GM12878 (cell line): Measurements from ENCODE around the gene MICAL3. TPM values are rescaled to one million over a fixed set of nuclear protein-coding genes. Genes with fewer than 3 reads are reported as not detected.
A peak's percentile ranks its signal among the peaks of the same experiment; 100 is the strongest.

Source experiments
- ATAC-seq: fragments of 200-7000 bp; cut with Tn5 transposase; 3 replicates; pipeline ENCODE4 v1.9.1; 2020; ENCODE audit warnings: mild to moderate bottlenecking, moderate library complexity
- BruUV-seq: library from RNA; stranded (reverse); fragments of 400-500 nt; replicated peaks from 2 replicates; lab custom pipeline; 2021; lab: Mats Ljungman, UMichigan
- CTCF ChIA-PET: fragments of 300-600 bp; sonication (Branson Sonifier 250); formaldehyde crosslinking; extraction: SDS; loops from one replicate; lab custom pipeline; 2021; ENCODE audit warnings: inconsistent platforms; lab: Yijun Ruan, JAX
- POLR2A ChIA-PET: fragments of 350-600 bp; formaldehyde crosslinking; extraction: SDS; loops from one replicate; lab custom pipeline; 2021; ENCODE audit warnings: inconsistent platforms; lab: Charles Lee
- RAD21 ChIA-PET: fragments of 300-600 bp; sonication (Branson Sonifier 250); formaldehyde crosslinking; loops from one replicate; lab custom pipeline; 2023; ENCODE audit warnings: antibody characterized with exemption; ENCODE audit not compliant: unreplicated experiment; lab: Charles Lee
- SMC1A ChIA-PET: fragments of 300-600 bp; sonication (Branson Sonifier 250); formaldehyde crosslinking; loops from one replicate; lab custom pipeline; 2023; ENCODE audit not compliant: unreplicated experiment, uncharacterized antibody; lab: Charles Lee
- DNase-seq: peaks from one replicate; pipeline ENCODE4 v3.0.0-alpha.2; 2011; ENCODE audit warnings: low read depth, low spot score
- FAIRE-seq: peaks from 3 replicates; lab custom pipeline; 2011; peaks lifted over from hg19 to GRCh38; lab: Jason Lieb, UNC
- H2AFZ ChIP-seq: 2 replicates; pipeline ENCODE4 v1.6.0; 2011; ENCODE audit warnings: low read depth, low read length, control low read depth; ENCODE audit not compliant: control insufficient read depth
- H3K27ac ChIP-seq: 2 replicates; pipeline ENCODE4 v1.5.1; 2011; ENCODE audit warnings: control low read depth; ENCODE audit not compliant: control insufficient read depth, insufficient read depth
- H3K27me3 ChIP-seq, 2 experiments: replicated peaks in 1 of 2; 2 replicates each; pipeline versions ENCODE4 v1.6.0 to v1.6.1; 2011; ENCODE audit warnings: low read length in 1 of 2; ENCODE audit not compliant: control insufficient read depth in 2 of 2, insufficient read depth in 2 of 2
- H3K36me3 ChIP-seq, 2 experiments: 2 replicates each; pipeline ENCODE4 v1.5.1; 2011; ENCODE audit warnings: low read length in 1 of 2; ENCODE audit not compliant: control insufficient read depth in 2 of 2, insufficient read depth in 2 of 2
- H3K4me1 ChIP-seq: 2 replicates; pipeline ENCODE4 v1.6.1; 2011; ENCODE audit warnings: mild to moderate bottlenecking, low read length, moderate library complexity, mixed read lengths; ENCODE audit not compliant: control insufficient read depth, insufficient read depth
- H3K4me2 ChIP-seq: 2 replicates; pipeline ENCODE4 v1.6.0; 2011; ENCODE audit warnings: control low read depth; ENCODE audit not compliant: control insufficient read depth, insufficient read depth
- H3K4me3 ChIP-seq: fragments of 200-600 bp; sonication (generic); 2 replicates; pipeline ENCODE4 v1.5.1; 2016
- H3K79me2 ChIP-seq: 2 replicates; pipeline ENCODE4 v1.6.0; 2011; ENCODE audit warnings: low read length; ENCODE audit not compliant: control insufficient read depth, insufficient read depth
- H3K9ac ChIP-seq: 2 replicates; pipeline ENCODE4 v1.8.0; 2011; ENCODE audit warnings: low read length, control low read depth, mixed read lengths; ENCODE audit not compliant: control insufficient read depth, insufficient read depth
- H3K9me3 ChIP-seq: replicated peaks from 3 replicates; pipeline ENCODE4 v1.5.1; 2011; ENCODE audit warnings: mild to moderate bottlenecking, low read length; ENCODE audit not compliant: control insufficient read depth, insufficient read depth
- H4K20me1 ChIP-seq: 2 replicates; pipeline ENCODE4 v1.6.0; 2011; ENCODE audit not compliant: control insufficient read depth, insufficient read depth
- BRCA1 ChIP-seq: IDR thresholded peaks from 2 replicates; pipeline ENCODE4 v1.6.1; 2011; ENCODE audit warnings: low read depth, low read length, improper control_type of control experiment
- CHD2 ChIP-seq: IDR thresholded peaks from 2 replicates; pipeline ENCODE4 v1.6.1; 2011; ENCODE audit warnings: low read depth, low read length, improper control_type of control experiment, borderline replicate concordance
- ETV6 ChIP-seq, 2 experiments: fragments of 450-650 bp in 1 of 2; IDR thresholded peaks in 1 of 2; conservative IDR thresholded peaks in 1 of 2; 2 replicates each; pipeline ENCODE4 v1.6.1; 2014; ENCODE audit warnings: antibody characterized with exemption in 1 of 2, borderline replicate concordance in 1 of 2, low read depth in 1 of 2, mild to moderate bottlenecking in 1 of 2, moderate library complexity in 1 of 2
- IKZF1 ChIP-seq: fragments of 450-650 bp; conservative IDR thresholded peaks from 2 replicates; pipeline ENCODE4 v1.6.1; 2017; ENCODE audit warnings: antibody characterized with exemption, mild to moderate bottlenecking
- MAX ChIP-seq: IDR thresholded peaks from 2 replicates; pipeline ENCODE4 v1.6.1; 2012; ENCODE audit warnings: low read depth, low read length, improper control_type of control experiment
- MEF2A ChIP-seq: IDR thresholded peaks from 2 replicates; pipeline ENCODE4 v1.6.1; 2011; ENCODE audit warnings: low read depth, mild to moderate bottlenecking, low read length, moderate library complexity; ENCODE audit not compliant: insufficient read depth
- MYC ChIP-seq: IDR thresholded peaks from 2 replicates; pipeline ENCODE4 v1.6.1; 2011; ENCODE audit warnings: mild to moderate bottlenecking, low read length, moderate library complexity, inconsistent platforms; ENCODE audit not compliant: insufficient read depth, insufficient replicate concordance, insufficient read length, severe bottlenecking
- POU2F2 ChIP-seq: IDR thresholded peaks from 3 replicates; pipeline ENCODE4 v1.6.1; 2011; ENCODE audit warnings: low read depth, mild to moderate bottlenecking, low read length, borderline replicate concordance
- SIX5 ChIP-seq: IDR thresholded peaks from 2 replicates; pipeline ENCODE4 v1.6.1; 2011; ENCODE audit warnings: mild to moderate bottlenecking, low read depth, low read length, moderate library complexity; ENCODE audit not compliant: severe bottlenecking
- SRF ChIP-seq, 2 experiments: IDR thresholded peaks; 2 replicates each; pipeline ENCODE4 v1.6.1; 2011; ENCODE audit warnings: low read depth in 2 of 2, low read length in 2 of 2, mild to moderate bottlenecking in 1 of 2, moderate library complexity in 1 of 2
- WGBS: methylation state at CpG from one replicate; pipeline ENCODE4 v1.1.6; 2016; ENCODE audit warnings: low lambda C conversion rate; ENCODE audit not compliant: insufficient replicate concordance, insufficient coverage; ENCODE audit errors: missing lambda C conversion rate; 5-methylcytosine and 5-hydroxymethylcytosine counted together
- in situ Hi-C: fragments of 300-500 bp; cut with MboI; formaldehyde crosslinking; loops from 9 replicates; pipeline ENCODE4 v1.14.3; 2018; ENCODE audit warnings: mixed read lengths
- intact Hi-C: fragments of 100-400 bp; cut with micrococcal nuclease; formaldehyde crosslinking; loops from one replicate; pipeline ENCODE4 v1.14.2; 2022; ENCODE audit not compliant: unreplicated experiment
- polyA plus RNA-seq, 11 experiments: library from polyadenylated mRNA; depleted of rRNA in 4 of 11; unstranded in 6 of 11; stranded (reverse) in 5 of 11; fragments of >200 nt; fragmentation: Nextera tagmentation in 4 of 11; fragmentation: Illumina TruSeq in 1 of 11; extraction: Ambion mirVana in 4 of 11; extraction: Trizol in 1 of 11; gene quantifications; 1 replicate in 1 of 11; 2 replicates in 10 of 11; pipeline versions ENCODE4 v1.2.1 to v1.2.3, GENCODE V29; 2011 to 2016; ENCODE audit warnings: inconsistent platforms in 2 of 11, missing spikeins in 2 of 11, low read depth in 1 of 11
- total RNA-seq, 4 experiments: library from RNA; depleted of rRNA in 3 of 4; stranded (reverse); fragments of >200 nt in 3 of 4; fragmentation: Illumina TruSeq in 1 of 4; extraction: Trizol in 1 of 4; gene quantifications; 2 replicates each; pipeline versions ENCODE4 v1.2.1 to v1.2.3, GENCODE V29; 2013 to 2021
- TF ChIP-seq, protein P1 (sequence below): fragments of 450-650 bp; IDR thresholded peaks from 2 replicates; pipeline ENCODE4 v1.6.1; 2016; ENCODE audit warnings: mild to moderate bottlenecking

Gene MICAL3
- total and polyA plus RNA-seq, 10 of the 15 experiments (the other 5 are each of a cell fraction or from before 2014, with no cell fraction given), result 2.6 to 92.2 (median 24.0) TPM

DNA sequence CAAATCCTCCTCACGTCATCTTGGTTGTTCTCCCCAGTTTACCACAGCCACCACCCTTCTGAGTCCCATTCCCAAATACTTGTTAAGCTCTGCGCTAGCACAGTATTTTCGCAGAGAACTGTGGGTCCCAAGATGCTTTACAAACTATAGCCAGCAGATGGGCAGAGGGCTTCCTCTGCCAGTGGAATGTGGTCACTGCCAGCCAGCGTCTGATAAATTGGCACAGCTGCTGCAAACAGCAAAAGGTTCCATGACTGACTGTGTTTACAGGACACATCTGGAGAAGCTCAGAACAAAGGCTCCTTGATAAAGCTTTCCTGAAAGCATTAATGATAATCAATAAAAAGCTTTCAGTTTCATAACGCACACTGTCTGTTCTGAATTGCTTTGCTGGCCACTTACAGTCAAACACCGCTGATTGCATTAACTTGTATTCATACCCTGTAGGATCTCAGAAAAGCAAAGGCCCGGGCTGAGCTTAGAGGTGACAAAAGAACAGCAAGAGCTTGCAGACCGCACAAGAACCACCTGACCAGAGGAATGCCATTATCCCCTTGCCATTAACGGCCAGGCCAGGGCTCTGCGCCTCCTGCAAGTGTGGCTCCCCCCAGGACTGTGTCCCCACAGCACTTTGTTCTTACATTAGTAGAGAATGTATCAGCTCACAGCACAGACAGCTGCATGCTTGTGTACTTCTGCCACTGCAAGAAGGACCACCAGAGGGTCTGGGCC lies 120.6 kb downstream of the MICAL3 start:
- Histone ChIP-seq H2AFZ (no peak overlapping the region), H3K27me3 (no peaks in the 10 kb centered on the region), H3K9me3 (no peaks in the 10 kb centered on the region), H3K79me2 (no peaks in the 10 kb centered on the region; the same call in 1 of the 2 replicates), H3K4me3 (no peak overlapping the region), H3K4me2 (no peak overlapping the region), H3K9ac (no peak overlapping the region), H3K36me3 (peaks cover 28 to 36% of the 10 kb centered on the region in 2 experiments), H3K4me1 (0 out of 2 replicates have a peak, but pooled peaks cover 4% of the 10 kb centered on the region), H4K20me1 (no peaks in the 10 kb centered on the region), H3K27ac (no peak overlapping the region)
- intact Hi-C loops (no loop called here), in situ Hi-C loops (no loop called here)
- 68% methylated on average over 10 of the region's 10 CpGs for WGBS
- ATAC-seq (no peak), FAIRE-seq (no peak), DNase-seq (no peak)
- ChIA-PET SMC1A (interaction anchor here (1.0 kb wide), 1 partner anchor 14 kb away, joined by 3 read pairs; no protein-coding TSS in a partner anchor), POLR2A (interaction anchor here (0.6 kb wide), 1 partner anchor 154 kb away, joined by 5 read pairs; no protein-coding TSS in a partner anchor), RAD21 (interaction anchor here (1.1 to 3.3 kb wide), 2 partner anchors 71 to 172 kb away, joined by 3 to 7 read pairs; no protein-coding TSS in a partner anchor), CTCF (interaction anchor here (0.6 to 0.8 kb wide), 2 partner anchors 13 to 612 kb away, joined by 3 read pairs; no protein-coding TSS in a partner anchor)
- BruUV-seq, result TSS peak; percentile 13
- TF ChIP-seq SIX5 (no peak), BRCA1 (no peak)

GRCh38 chr22:17902960-17903359 lies 121.4 kb downstream of the MICAL3 start:
- WGBS, result 51% methylated on average over 8 of the region's 8 CpGs
- Histone ChIP-seq H3K79me2 (no peaks in the 10 kb centered on the region), H3K36me3 (peaks cover 32 to 41% of the 10 kb centered on the region in 2 experiments), H3K9me3 (no peaks in the 10 kb centered on the region), H3K27me3 (no peaks in the 10 kb centered on the region), H3K4me3 (no peak overlapping the region), H3K4me2 (no peak overlapping the region), H3K4me1 (0 out of 2 replicates have a peak, but pooled peaks cover 6% of the 10 kb centered on the region), H3K27ac (no peak overlapping the region), H4K20me1 (no peaks in the 10 kb centered on the region), H3K9ac (no peak overlapping the region), H2AFZ (no peak overlapping the region)
- intact Hi-C loops (no loop called here), in situ Hi-C loops (no loop called here)
- DNase-seq (no peak), ATAC-seq (no peak), FAIRE-seq (no peak)
- SMC1A ChIA-PET, result interaction anchor here (0.7 to 1.2 kb wide), 3 partner anchors 12 to 120 kb away, joined by 3 read pairs; no protein-coding TSS in a partner anchor
- RAD21 ChIA-PET, result interaction anchor here (1.1 to 3.3 kb wide), 2 partner anchors 72 to 172 kb away, joined by 3 to 7 read pairs; no protein-coding TSS in a partner anchor
- CTCF ChIA-PET, result interaction anchor here (0.6 to 1.2 kb wide), 2 partner anchors 173 to 413 kb away, joined by 4 to 5 read pairs; no protein-coding TSS in a partner anchor
- BruUV-seq, result no TSS peak
- POLR2A ChIA-PET, result no interaction called here
- TF ChIP-seq MEF2A (no peak), SIX5 (no peak), SRF (IDR thresholded peaks at IDR 0.05; ENCODE audit: low read depth in 2 of 2, low read length in 2 of 2) (no peak), POU2F2 (no peak), MAX (no peak), IKZF1 (no peak), MYC (no peak), CHD2 (no peak), ETV6 (conservative IDR thresholded peaks at IDR 0.05 in 1 of 2, IDR thresholded peaks at IDR 0.05 in 1 of 2; ENCODE audit: borderline replicate concordance in 1 of 2, low read depth in 1 of 2) (no peak)
- TF ChIP-seq, protein P1, sequence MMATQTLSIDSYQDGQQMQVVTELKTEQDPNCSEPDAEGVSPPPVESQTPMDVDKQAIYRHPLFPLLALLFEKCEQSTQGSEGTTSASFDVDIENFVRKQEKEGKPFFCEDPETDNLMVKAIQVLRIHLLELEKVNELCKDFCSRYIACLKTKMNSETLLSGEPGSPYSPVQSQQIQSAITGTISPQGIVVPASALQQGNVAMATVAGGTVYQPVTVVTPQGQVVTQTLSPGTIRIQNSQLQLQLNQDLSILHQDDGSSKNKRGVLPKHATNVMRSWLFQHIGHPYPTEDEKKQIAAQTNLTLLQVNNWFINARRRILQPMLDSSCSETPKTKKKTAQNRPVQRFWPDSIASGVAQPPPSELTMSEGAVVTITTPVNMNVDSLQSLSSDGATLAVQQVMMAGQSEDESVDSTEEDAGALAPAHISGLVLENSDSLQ, result no peak
